ENCODE results near the gene SGPL1. TPM values are rescaled to one million over a fixed set of nuclear protein-coding genes. Genes with fewer than 3 reads are reported as not detected.

Gene SGPL1
- total and polyA plus RNA-seq, 4 donors: 5.8 to 45.0 (median 19.1) TPM

DNA sequence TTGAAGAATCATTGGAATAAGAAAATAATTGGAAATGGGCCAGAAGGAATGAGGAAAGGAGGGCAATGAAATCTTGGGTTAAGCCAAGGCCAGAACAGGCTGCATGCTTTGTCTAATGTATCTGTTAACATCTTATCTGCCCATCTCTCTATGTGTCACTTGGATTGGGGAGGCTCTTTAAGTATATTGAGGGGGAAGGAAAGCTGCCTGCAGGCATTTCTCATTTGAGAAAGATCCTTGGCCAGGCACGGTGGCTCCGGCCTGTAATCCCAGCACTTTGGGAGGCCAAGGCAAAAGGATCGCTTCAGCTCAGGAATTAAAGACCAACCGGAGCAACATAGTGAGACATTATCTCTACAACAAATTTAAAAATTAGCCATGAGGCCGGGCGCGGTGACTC lies 58.3 kb downstream of the SGPL1 start:
- Histone ChIP-seq H3K4me1 (ENCODE audit: control insufficient read depth in 1 of 2, insufficient read depth in 2 of 2, low read length in 2 of 2) (no peaks in the 10 kb centered on the region), H3K27ac (ENCODE audit: low read depth in 1 of 2, low read length in 2 of 2) (no peak overlapping the region), H3K27me3 (ENCODE audit: control insufficient read depth in 1 of 2, insufficient read depth in 2 of 2, low read length in 1 of 2) (no peaks in the 10 kb centered on the region), H3K9me3 (ENCODE audit: control insufficient read depth, low read length) (no peaks in the 10 kb centered on the region), H3K36me3 (ENCODE audit: control insufficient read depth in 1 of 2, insufficient read depth in 2 of 2, low read length in 1 of 2) (peaks cover 0 to 9% of the 10 kb centered on the region in 2 donors), H3K4me3 (ENCODE audit: low read length in 2 of 2) (no peak overlapping the region)
- no peak for ATAC-seq (ENCODE audit: low FRiP score)
- DNase-seq: no peak
- WGBS, 2 donors: 90 to 91% methylated on average over 7 of the region's 7 CpGs
- intact Hi-C loops (cut with DNase I): no loop called here

DNA sequence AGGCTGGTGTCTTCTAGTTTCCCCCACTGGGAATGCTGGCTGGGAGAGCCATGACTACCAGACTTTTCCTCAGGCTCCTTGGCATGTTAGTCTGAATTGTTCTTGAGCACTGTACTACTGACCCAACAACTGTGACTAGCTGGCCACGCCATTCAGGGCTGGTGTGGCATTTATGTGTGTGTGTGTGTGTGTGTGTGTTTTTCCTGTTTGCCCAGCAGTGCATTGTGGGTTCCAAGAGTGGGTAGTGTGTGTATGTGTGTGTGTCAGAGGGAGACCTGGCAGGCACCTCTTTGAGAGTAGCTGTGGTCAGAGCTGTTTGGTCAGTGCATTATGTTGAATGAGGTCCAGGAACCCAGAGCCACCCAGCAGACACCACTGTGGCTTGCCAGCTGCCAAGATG lies 63.5 kb downstream of the SGPL1 start:
- Histone ChIP-seq H3K36me3 (ENCODE audit: control insufficient read depth in 1 of 2, insufficient read depth in 2 of 2, low read length in 1 of 2) (peaks cover 3 to 5% of the 10 kb centered on the region in 2 donors), H3K9me3 (ENCODE audit: control insufficient read depth, low read length) (no peaks in the 10 kb centered on the region), H3K27me3 (ENCODE audit: control insufficient read depth in 1 of 2, insufficient read depth in 2 of 2, low read length in 1 of 2) (no peaks in the 10 kb centered on the region), H3K27ac (ENCODE audit: low read depth in 1 of 2, low read length in 2 of 2) (no peak overlapping the region), H3K4me3 (ENCODE audit: low read length in 2 of 2) (no peak overlapping the region), H3K4me1 (ENCODE audit: control insufficient read depth in 1 of 2, insufficient read depth in 2 of 2, low read length in 2 of 2) (no peaks in the 10 kb centered on the region)
- WGBS, 2 donors: 22 to 38% methylated on average over 1 of the region's 1 CpG
- intact Hi-C loops (cut with DNase I): loop anchor here (5.0 kb wide), 1 partner anchor 327 kb away; no protein-coding TSS in a partner anchor
- ATAC-seq (ENCODE audit: low FRiP score): no peak
- no peak for DNase-seq

DNA sequence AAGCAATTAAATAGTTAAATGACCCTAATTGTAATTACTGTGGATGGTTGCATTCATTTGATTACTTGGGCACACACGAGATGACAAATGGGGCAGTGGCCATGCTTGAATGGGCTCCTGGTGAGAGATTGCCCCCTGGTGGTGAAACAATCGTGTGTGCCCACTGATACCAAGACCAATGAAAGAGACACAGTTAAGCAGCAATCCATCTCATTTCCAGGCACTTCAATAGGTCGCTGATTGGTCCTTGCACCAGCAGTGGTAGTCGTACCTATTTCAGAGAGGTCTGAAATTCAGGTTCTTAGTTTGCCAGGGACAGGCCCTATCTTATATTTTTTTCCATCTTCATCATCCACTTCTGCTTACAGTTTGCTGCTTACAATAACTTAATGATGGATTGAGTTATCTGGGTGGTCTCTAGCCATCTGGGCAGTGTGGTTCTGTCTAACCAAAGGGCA lies 64.4 kb downstream of the SGPL1 start:
- Histone ChIP-seq H3K9me3 (ENCODE audit: control insufficient read depth, low read length) (no peaks in the 10 kb centered on the region), H3K4me3 (ENCODE audit: low read length in 2 of 2) (no peak overlapping the region), H3K27me3 (ENCODE audit: control insufficient read depth in 1 of 2, insufficient read depth in 2 of 2, low read length in 1 of 2) (no peaks in the 10 kb centered on the region), H3K4me1 (ENCODE audit: control insufficient read depth in 1 of 2, insufficient read depth in 2 of 2, low read length in 2 of 2) (no peaks in the 10 kb centered on the region), H3K36me3 (ENCODE audit: control insufficient read depth in 1 of 2, insufficient read depth in 2 of 2, low read length in 1 of 2) (peaks cover 5% of the 10 kb centered on the region in 2 donors), H3K27ac (ENCODE audit: low read depth in 1 of 2, low read length in 2 of 2) (no peak overlapping the region)
- WGBS, 2 donors: 4 to 6% methylated on average over 4 of the region's 4 CpGs
- peak in 1 of 2 donors; percentile 81 for DNase-seq
- intact Hi-C loops (cut with DNase I): loop anchor here (1.0 to 2.0 kb wide), 2 partner anchors 63 to 65 kb away; partner anchors contain the start of gene SGPL1 (in 1 of the 2)
- peak; percentile 85 for ATAC-seq (ENCODE audit: low FRiP score)

DNA sequence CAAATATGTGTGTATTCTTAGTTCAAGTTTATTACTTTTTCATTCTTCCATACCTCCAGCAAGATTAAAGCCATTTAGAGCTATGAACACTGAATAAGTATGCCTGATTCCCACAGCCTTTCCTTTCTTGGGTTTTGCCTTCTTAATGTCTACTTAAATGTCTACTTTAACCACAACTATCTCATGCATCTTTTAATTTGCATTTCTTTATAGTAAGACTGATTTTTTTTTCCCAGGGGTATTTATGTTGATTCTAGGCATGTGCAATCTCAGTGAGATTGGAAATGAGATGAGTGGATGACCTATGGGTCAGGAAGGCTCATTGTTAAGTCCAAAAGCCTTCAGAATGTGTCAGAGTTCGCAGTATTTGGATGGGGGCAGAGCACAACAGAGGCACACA lies 69.0 kb downstream of the SGPL1 start:
- Histone ChIP-seq H3K4me1 (ENCODE audit: control insufficient read depth in 1 of 2, insufficient read depth in 2 of 2, low read length in 2 of 2) (no peaks in the 10 kb centered on the region), H3K4me3 (ENCODE audit: low read length in 2 of 2) (no peak overlapping the region), H3K27me3 (ENCODE audit: control insufficient read depth in 1 of 2, insufficient read depth in 2 of 2, low read length in 1 of 2) (no peaks in the 10 kb centered on the region), H3K9me3 (ENCODE audit: control insufficient read depth, low read length) (no peaks in the 10 kb centered on the region), H3K27ac (ENCODE audit: low read depth in 1 of 2, low read length in 2 of 2) (no peak overlapping the region), H3K36me3 (ENCODE audit: control insufficient read depth in 1 of 2, insufficient read depth in 2 of 2, low read length in 1 of 2) (peaks cover 2 to 9% of the 10 kb centered on the region in 2 donors)
- intact Hi-C loops (cut with DNase I): no loop called here
- DNase-seq (no peak), ATAC-seq (ENCODE audit: low FRiP score) (no peak)
- 94 to 96% methylated on average over 1 of the region's 1 CpG for WGBS, 2 donors

DNA sequence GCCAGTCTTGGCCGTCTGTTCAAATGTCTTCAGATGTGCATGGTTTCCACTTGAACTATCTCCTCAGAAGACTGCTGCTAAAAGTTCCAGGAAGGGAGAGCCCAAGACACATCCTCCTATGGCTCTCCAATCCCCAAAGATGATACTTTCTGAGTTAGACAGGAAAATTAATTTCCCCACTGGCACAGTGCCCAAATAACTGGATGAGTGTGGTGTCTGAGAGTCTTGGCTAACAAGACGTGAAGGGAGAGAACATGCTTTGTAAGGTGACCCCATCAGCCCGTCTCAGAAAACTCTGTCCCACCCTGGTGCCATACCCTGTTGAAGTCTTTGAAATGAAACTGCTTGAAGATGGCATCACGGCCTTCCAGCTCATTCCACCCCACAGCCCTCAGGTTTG lies 69.7 kb downstream of the SGPL1 start:
- peaks cover 2 to 9% of the 10 kb centered on the region in 2 donors for H3K36me3 ChIP-seq (ENCODE audit: control insufficient read depth in 1 of 2, insufficient read depth in 2 of 2, low read length in 1 of 2)
- intact Hi-C loops (cut with DNase I): no loop called here
- 76 to 85% methylated on average over 4 of the region's 4 CpGs for WGBS, 2 donors

DNA sequence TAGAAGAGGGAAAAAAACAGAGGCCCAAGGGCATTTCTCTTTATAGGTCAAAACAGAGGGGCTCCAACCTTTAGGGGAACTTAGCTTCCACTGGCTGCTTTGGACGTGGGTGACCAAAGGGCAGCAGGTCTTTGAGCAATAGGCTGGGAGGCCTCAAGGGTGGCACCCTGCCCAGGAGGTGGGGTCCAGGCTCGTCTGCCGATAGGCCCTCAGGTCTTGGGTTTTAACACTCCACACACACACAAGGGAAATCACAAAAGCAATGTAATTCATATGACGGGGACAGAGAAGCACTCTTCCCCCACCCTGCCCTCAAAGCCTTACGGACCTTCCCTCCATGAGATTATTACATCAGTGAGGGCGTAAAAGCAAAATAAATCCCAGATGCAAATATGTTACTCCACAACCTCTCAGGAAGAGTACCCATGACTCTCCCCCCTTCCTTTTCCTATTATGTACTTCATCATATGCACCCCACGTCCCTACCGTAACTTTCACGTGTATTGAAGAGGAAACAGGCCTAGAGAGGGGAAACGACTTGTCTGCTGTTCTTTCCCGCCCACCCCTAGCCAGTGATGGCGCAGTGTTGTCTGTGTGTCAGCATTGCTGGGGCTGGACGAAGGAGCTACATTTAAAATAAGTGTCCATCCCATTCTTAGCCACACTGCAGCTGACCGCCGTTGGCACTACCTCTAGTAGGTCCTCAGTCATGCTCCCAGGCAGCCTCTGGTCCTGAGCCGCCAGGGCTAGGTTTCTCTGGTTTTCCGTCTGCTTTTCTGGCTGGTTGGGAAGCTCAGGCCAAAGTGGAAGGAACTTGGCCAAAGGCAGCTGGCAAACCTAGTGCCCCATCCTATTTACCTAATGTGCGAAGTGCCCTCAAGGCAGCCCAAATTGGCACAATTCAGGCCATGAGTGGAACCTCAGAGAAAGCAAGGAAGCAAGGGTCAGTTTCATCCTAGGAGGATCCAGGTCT lies 70.5 kb downstream of the SGPL1 start:
- WGBS, 2 donors: 74 to 77% methylated on average over 18 of the region's 18 CpGs
- Histone ChIP-seq H3K27me3 (ENCODE audit: control insufficient read depth in 1 of 2, insufficient read depth in 2 of 2, low read length in 1 of 2) (no peaks in the 10 kb centered on the region), H3K9me3 (ENCODE audit: control insufficient read depth, low read length) (no peaks in the 10 kb centered on the region), H3K4me3 (ENCODE audit: low read length in 2 of 2) (no peak overlapping the region), H3K4me1 (ENCODE audit: control insufficient read depth in 1 of 2, insufficient read depth in 2 of 2, low read length in 2 of 2) (no peaks in the 10 kb centered on the region), H3K36me3 (ENCODE audit: control insufficient read depth in 1 of 2, insufficient read depth in 2 of 2, low read length in 1 of 2) (peaks cover 2 to 9% of the 10 kb centered on the region in 2 donors), H3K27ac (ENCODE audit: low read depth in 1 of 2, low read length in 2 of 2) (no peak overlapping the region)
- intact Hi-C loops (cut with DNase I): no loop called here
- DNase-seq: no peak
- ATAC-seq (ENCODE audit: low FRiP score): no peak

More for the DNA sequence above, 69.7 kb downstream of the SGPL1 start:
- no peaks in the 10 kb centered on the region for H3K9me3 ChIP-seq (ENCODE audit: control insufficient read depth, low read length)
- H3K4me3 ChIP-seq (ENCODE audit: low read length in 2 of 2): no peak overlapping the region
- H3K4me1 ChIP-seq (ENCODE audit: control insufficient read depth in 1 of 2, insufficient read depth in 2 of 2, low read length in 2 of 2): no peaks in the 10 kb centered on the region
- no peaks in the 10 kb centered on the region for H3K27me3 ChIP-seq (ENCODE audit: control insufficient read depth in 1 of 2, insufficient read depth in 2 of 2, low read length in 1 of 2)
- DNase-seq: no peak
- ATAC-seq (ENCODE audit: low FRiP score): no peak
- H3K27ac ChIP-seq (ENCODE audit: low read depth in 1 of 2, low read length in 2 of 2): no peak overlapping the region

DNA sequence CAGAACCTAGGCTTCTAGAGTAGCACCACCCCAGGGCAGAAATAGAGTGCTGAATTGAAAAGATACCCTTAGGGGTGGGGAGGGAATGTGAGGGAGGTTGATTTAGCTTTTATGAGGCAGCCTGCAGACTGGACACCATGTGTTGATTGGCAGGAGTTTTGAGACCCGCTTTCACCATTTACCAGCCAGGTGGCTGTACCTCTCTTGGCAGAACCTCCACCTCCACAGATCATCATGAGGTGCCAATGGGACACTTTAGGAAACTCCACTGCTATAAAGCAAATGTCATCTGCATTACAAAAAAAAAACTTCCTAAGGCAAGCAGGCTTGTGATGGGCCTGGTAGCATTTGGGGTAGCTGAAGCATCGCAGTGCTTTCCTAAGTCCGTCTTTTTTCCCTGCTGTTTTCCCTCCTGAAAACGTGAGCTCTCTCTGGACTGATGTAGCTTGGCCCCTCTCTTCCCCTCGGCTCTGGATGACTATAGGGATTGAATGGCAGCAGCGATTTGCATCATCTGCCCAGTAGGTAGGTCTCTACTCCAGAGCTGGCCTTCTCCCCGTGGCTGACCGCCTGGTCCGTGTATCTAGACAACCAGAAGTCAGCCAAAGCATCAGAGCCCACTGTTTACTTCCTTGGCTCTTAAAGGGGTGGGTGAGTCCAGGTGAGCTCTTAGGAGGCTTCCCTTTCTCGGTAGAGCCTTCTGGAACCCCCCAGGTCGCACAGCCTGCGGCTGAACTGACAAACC lies 71.3 kb downstream of the SGPL1 start:
- Histone ChIP-seq H3K36me3 (ENCODE audit: control insufficient read depth in 1 of 2, insufficient read depth in 2 of 2, low read length in 1 of 2) (peaks cover 0 to 7% of the 10 kb centered on the region in 2 donors), H3K27ac (ENCODE audit: low read depth in 1 of 2, low read length in 2 of 2) (peak overlapping the region in 1 of 2 donors; percentile 2), H3K4me1 (ENCODE audit: control insufficient read depth in 1 of 2, insufficient read depth in 2 of 2, low read length in 2 of 2) (no peaks in the 10 kb centered on the region), H3K4me3 (ENCODE audit: low read length in 2 of 2) (peak overlapping the region in 1 of 2 donors; percentile 92), H3K27me3 (ENCODE audit: control insufficient read depth in 1 of 2, insufficient read depth in 2 of 2, low read length in 1 of 2) (no peaks in the 10 kb centered on the region), H3K9me3 (ENCODE audit: control insufficient read depth, low read length) (no peaks in the 10 kb centered on the region)
- ATAC-seq (ENCODE audit: low FRiP score) (no peak), DNase-seq (no peak)
- WGBS, 2 donors: 57 to 62% methylated on average over 12 of the region's 12 CpGs
- intact Hi-C loops (cut with DNase I): no loop called here

DNA sequence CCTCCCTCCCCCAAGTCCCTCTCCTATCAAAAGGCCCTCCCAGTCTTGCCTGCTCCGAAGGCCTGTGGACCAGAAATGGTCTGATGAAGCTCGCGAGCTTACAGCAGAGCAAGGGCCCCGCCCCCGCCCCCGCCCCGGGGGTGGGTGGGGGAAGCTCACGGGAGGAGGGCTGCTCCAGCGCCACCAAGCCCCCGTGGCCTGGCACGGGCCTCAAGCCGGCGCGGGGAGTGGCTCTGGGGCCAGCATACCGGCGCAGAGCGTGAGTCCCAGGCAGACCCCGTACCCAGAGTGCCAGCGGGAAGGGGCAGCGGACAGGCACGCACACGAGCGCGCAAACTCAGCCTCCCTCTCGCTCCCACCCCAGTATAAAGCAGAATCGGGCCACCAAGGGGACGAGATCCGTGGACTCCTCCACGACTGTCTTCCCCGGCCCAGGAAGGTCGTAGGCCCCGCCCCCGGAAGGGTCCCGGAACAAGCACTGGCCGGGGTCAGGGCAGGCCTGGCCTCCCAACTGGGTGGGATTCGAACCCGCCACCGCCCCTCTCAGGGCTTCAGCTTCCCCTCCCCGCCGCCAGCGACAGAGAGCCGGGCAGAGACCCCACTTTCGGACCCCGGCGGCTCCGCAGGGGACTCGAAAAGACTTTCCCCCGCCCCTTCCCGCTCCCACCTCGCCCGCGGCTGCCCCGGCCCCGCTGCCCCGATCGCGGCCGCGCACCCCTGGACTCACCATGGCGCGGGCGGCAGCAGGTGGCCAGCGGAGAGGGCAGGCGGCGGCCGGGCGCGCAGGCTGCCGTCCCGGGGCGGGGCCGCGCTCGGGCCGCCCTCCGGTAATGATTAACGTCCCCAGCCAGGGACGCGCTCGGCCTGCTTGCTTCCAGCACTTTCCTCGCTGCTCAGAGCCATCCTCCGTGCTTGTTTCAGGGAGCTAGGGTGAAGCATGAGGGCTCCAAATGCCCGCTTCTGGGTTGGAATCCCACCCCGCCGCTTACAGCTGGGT lies 72.4 kb downstream of the SGPL1 start, which contains the start of gene PCBD1:
Gene PCBD1, minus strand, starts transcription at position 762 of the 997 bp plus-strand sequence. Its CDS starts 32 bp downstream, at position 730.
- ATAC-seq (ENCODE audit: low FRiP score) (peak; percentile 93), DNase-seq (peak; percentile 85 to 93)
- peak within 1 kb of the TSS; percentile 71 to 88 for H3K27ac ChIP-seq (ENCODE audit: low read depth in 1 of 2, low read length in 2 of 2)
- no peaks in the 10 kb centered on the region for H3K4me1 ChIP-seq (ENCODE audit: control insufficient read depth in 1 of 2, insufficient read depth in 2 of 2, low read length in 2 of 2)
- H3K27me3 ChIP-seq (ENCODE audit: control insufficient read depth in 1 of 2, insufficient read depth in 2 of 2, low read length in 1 of 2): no peaks in the 10 kb centered on the region
- intact Hi-C loops (cut with DNase I): no loop called here
- WGBS, 2 donors: 1% methylated on average over 71 to 85 of the region's 85 CpGs
- peak within 1 kb of the TSS; percentile 29 to 92 for H3K4me3 ChIP-seq (ENCODE audit: low read length in 2 of 2)
- peaks cover 0 to 7% of the 10 kb centered on the region in 2 donors for H3K36me3 ChIP-seq (ENCODE audit: control insufficient read depth in 1 of 2, insufficient read depth in 2 of 2, low read length in 1 of 2)
- H3K9me3 ChIP-seq (ENCODE audit: control insufficient read depth, low read length): no peaks in the 10 kb centered on the region

Measured in aorta (tissue), 5 donors.